Measurements from ENCODE around the gene PTGS1.

PTGS1 gene

DNA sequence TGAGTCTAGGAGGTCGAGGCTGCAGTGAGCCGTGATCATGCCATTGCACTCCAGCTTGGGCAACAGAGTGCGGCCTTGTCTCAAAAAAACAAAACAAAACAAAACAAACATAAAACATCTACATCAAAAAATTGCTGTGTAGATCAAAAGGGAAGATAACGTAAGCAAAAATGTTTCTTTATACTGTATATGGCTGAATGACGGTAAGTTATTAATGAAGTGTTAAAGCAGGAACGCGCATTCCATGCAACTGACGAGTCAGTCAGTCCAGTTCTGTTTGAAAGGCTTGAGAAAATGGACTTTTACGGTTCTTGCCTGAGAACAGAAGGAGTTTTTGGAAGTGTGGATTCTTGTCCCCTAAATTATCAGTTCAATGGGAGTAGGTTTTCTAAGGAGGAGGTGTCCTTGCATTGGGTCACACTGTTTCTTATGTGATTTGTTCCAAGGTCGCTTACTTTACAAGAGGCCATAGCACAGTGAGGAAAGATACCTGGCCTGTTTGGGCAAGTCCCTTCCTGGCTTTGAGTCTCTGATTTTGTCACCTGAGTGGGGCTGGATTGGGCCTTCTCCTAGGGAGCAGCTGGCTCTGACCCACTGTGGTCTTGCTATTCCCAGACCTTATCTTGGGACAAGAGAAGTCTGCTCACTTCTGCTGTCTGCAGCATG lies 6.6 kb upstream of the PTGS1 start:
- Histone ChIP-seq H3K9me3 (ENCODE audit: control insufficient read depth, low read depth, low read length) (no peaks in the 10 kb centered on the region), H3K4me1 (ENCODE audit: control insufficient read depth, low read depth, low read length) (no peaks in the 10 kb centered on the region), H3K9ac (ENCODE audit: low read length) (no peak overlapping the region), H3K27me3 (ENCODE audit: control insufficient read depth, insufficient read depth, low read length) (no peaks in the 10 kb centered on the region), H3K36me3 (ENCODE audit: control insufficient read depth, low read depth, low read length) (no peaks in the 10 kb centered on the region), H3K27ac (ENCODE audit: low read length) (no peak overlapping the region), H3K4me3 (ENCODE audit: low read length) (no peak overlapping the region)

DNA sequence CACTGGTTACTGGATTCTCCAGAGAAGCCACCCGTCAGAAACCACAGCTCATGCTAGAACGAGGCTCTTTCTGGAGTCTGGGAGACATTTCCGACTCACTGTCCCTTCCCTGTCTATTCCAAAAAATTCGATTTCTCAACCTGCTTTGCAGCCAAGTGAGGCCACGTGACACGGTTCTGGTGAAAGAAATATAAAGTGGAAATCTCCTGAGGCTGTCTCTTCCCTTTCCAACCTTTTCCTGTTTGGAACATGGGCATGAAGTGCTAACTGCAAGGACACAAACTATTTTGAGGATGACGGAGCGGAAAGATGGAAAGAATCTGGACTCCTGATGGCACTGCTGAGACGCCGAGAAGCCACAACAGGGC lies 6.1 kb upstream of the PTGS1 start:
- no peak overlapping the region for H3K9ac ChIP-seq (ENCODE audit: low read length)
- H3K27me3 ChIP-seq (ENCODE audit: control insufficient read depth, insufficient read depth, low read length), result peaks cover 3% of the 10 kb centered on the region
- no peak overlapping the region for H3K4me3 ChIP-seq (ENCODE audit: low read length)
- H3K9me3 ChIP-seq (ENCODE audit: control insufficient read depth, low read depth, low read length), result no peaks in the 10 kb centered on the region
- H3K4me1 ChIP-seq (ENCODE audit: control insufficient read depth, low read depth, low read length), result no peaks in the 10 kb centered on the region
- no peaks in the 10 kb centered on the region for H3K36me3 ChIP-seq (ENCODE audit: control insufficient read depth, low read depth, low read length)
- no peak overlapping the region for H3K27ac ChIP-seq (ENCODE audit: low read length)

DNA sequence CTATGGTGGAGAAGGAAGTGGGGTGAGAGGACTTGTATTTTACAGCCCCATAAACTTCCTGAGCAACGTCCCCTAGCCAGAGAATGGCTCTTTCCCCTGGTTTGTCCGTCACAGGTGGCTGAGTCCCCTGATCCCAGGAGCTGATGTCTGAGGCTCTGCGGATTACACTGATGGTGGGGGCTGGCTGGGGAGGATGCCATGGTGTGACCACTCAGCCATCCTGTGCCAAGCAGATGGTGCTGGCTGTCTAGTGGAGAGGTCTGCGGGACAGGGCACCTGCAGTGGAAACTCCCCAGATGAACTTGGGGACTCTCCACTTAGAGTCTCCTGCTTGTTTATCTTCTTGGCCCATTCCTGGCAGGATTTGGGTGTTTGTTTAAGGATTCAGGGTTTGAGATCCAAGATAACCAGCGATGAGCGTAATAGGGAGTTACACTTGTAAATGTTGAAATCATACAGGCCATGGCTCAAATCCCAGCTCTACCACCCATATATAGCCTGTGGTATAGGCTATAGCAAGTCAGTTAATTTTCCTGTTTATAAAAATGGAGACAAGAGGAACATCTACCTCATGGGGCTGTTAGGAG lies 4.7 kb upstream of the PTGS1 start:
- H3K9me3 ChIP-seq (ENCODE audit: control insufficient read depth, low read depth, low read length), result no peaks in the 10 kb centered on the region
- no peak overlapping the region for H3K9ac ChIP-seq (ENCODE audit: low read length)
- no peaks in the 10 kb centered on the region for H3K36me3 ChIP-seq (ENCODE audit: control insufficient read depth, low read depth, low read length)
- H3K27ac ChIP-seq (ENCODE audit: low read length), result no peak overlapping the region
- H3K4me1 ChIP-seq (ENCODE audit: control insufficient read depth, low read depth, low read length), result no peaks in the 10 kb centered on the region
- no peak overlapping the region for H3K4me3 ChIP-seq (ENCODE audit: low read length)
- H3K27me3 ChIP-seq (ENCODE audit: control insufficient read depth, insufficient read depth, low read length), result peaks cover 16% of the 10 kb centered on the region

DNA sequence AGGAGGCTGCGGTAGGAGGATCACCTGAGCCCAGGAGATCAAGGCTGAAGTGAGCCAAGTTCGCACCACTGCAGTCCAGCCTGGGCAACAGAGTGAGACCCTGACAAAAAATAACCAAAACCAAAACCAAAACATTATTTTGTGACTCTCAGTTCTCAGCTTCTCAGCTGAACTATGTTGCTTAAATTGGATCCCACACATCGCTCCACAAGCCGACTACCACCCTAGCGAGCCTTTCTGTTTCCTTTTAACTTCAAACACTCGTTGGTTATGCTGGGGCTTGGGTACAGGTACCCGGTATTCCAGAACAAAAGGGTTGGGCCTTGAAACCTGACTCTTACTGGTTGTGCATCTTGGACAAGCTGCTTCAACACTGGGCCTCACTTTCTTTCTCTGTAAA lies 3.8 kb upstream of the PTGS1 start:
- Histone ChIP-seq H3K9ac (ENCODE audit: low read length) (no peak overlapping the region), H3K27me3 (ENCODE audit: control insufficient read depth, insufficient read depth, low read length) (peaks cover 25% of the 10 kb centered on the region), H3K36me3 (ENCODE audit: control insufficient read depth, low read depth, low read length) (no peaks in the 10 kb centered on the region), H3K4me1 (ENCODE audit: control insufficient read depth, low read depth, low read length) (no peaks in the 10 kb centered on the region), H3K27ac (ENCODE audit: low read length) (no peak overlapping the region), H3K4me3 (ENCODE audit: low read length) (no peak overlapping the region), H3K9me3 (ENCODE audit: control insufficient read depth, low read depth, low read length) (no peaks in the 10 kb centered on the region)

DNA sequence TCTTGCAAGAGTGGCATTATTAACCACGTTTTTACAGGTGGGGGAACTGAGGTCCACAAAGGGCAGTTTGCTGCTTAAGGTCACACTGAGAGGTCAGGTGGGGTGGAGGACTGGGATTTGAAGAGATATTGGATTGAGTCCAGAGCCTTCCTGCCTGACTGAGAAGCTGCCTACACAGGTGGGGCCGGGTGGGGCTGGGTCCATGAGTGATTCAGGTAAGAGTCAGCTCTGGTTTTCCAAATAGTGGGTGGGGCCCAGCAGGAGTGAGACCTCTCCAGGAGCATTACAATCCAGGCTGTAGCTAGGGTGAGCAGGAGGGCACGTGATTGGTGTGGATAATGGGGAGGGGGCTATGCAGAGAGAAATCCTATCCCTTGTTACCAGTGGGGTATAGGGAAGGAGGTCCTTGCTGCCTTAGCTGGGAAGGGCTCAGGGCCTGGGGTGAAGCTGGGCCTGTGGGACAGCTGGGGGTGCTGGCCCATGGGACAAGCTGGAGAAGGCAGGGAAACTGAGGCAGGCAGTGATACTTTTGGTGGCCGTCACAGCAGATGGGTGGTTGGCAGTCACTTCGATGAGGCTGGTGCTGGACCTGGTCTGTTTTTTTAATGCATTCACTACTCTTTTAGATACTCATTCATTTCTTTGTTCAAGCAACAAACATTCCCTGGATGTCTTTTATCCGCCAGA lies 2.9 kb upstream of the PTGS1 start:
- H3K4me3 ChIP-seq (ENCODE audit: low read length), result no peak overlapping the region
- H3K27me3 ChIP-seq (ENCODE audit: control insufficient read depth, insufficient read depth, low read length), result peaks cover 34% of the 10 kb centered on the region
- no peaks in the 10 kb centered on the region for H3K4me1 ChIP-seq (ENCODE audit: control insufficient read depth, low read depth, low read length)

DNA sequence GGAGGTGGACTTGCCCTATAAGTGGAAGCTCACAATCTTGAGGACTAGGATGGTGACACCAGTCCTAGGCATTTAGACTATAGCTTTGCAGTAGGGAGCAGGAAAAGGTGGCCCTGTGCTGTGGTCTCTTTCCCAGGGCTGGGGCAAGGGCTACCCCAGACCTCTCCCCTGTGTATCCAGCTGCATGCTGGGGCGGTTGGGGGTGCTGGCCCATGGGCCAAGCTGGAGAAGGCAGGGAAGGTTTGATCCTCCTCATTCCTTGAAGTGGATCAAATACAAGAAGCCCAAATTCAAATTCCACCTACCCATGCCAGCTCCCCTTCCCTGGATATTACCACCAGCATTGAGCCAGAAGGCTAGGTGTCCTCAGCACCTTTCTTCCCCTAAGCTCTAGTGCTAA lies 2.2 kb upstream of the PTGS1 start:
- Histone ChIP-seq H3K36me3 (ENCODE audit: control insufficient read depth, low read depth, low read length) (no peaks in the 10 kb centered on the region), H3K9me3 (ENCODE audit: control insufficient read depth, low read depth, low read length) (no peaks in the 10 kb centered on the region), H3K4me3 (ENCODE audit: low read length) (no peak overlapping the region), H3K27ac (ENCODE audit: low read length) (no peak overlapping the region), H3K9ac (ENCODE audit: low read length) (no peak overlapping the region), H3K27me3 (ENCODE audit: control insufficient read depth, insufficient read depth, low read length) (peaks cover 34% of the 10 kb centered on the region), H3K4me1 (ENCODE audit: control insufficient read depth, low read depth, low read length) (no peaks in the 10 kb centered on the region)

More for the DNA sequence above, 2.9 kb upstream of the PTGS1 start:
- Histone ChIP-seq H3K27ac (ENCODE audit: low read length) (no peak overlapping the region), H3K9ac (ENCODE audit: low read length) (no peak overlapping the region), H3K9me3 (ENCODE audit: control insufficient read depth, low read depth, low read length) (no peaks in the 10 kb centered on the region), H3K36me3 (ENCODE audit: control insufficient read depth, low read depth, low read length) (no peaks in the 10 kb centered on the region)

DNA sequence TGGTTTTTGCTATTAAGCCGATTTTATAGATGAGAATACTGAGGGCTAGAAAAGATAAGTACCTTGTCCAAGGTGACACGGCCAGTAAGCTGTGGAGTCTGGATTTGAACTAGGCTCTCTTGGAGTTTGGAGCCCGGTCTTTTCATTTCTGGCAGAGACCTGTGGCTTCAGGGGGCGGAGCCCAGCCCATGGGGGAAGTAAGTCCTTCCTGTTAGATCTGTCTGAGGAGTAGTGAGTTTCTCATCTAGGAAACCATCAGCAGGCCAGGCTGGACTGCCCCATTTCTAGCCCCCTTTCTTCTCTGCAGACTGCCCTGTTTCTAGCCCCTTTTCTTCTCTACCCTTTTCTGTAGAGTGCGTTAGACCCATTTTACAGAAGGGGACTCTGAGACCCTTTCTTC lies 521 bp upstream of the PTGS1 start:
- no peak overlapping the region for H3K9ac ChIP-seq (ENCODE audit: low read length)
- H3K27me3 ChIP-seq (ENCODE audit: control insufficient read depth, insufficient read depth, low read length), result peaks cover 43% of the 10 kb centered on the region
- no peak overlapping the region for H3K27ac ChIP-seq (ENCODE audit: low read length)
- peaks cover 7% of the 10 kb centered on the region for H3K4me1 ChIP-seq (ENCODE audit: control insufficient read depth, low read depth, low read length)
- H3K36me3 ChIP-seq (ENCODE audit: control insufficient read depth, low read depth, low read length), result no peaks in the 10 kb centered on the region
- H3K4me3 ChIP-seq (ENCODE audit: low read length), result peak overlapping the region; percentile 68
- no peaks in the 10 kb centered on the region for H3K9me3 ChIP-seq (ENCODE audit: control insufficient read depth, low read depth, low read length)

DNA sequence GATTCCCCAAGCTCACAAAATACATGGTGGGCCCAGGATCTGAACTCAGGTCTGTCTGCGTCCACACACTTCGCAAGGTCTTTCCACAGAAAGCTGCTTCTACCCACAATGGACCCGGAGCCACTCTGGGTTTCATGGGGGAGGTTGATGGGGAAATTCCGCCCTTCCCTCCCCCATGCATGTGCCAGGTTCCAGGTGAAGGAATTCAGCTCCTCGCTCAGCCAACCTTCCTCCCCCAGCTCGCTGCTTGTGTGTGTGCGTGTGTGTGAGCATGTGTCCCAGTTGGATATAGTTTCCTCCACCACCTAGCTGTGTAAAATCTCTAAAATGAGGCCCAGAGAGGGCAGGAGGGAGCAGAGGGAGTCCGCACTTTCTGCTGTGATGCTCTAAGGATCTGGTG lies 1.0 kb downstream of the PTGS1 start:
- no peak overlapping the region for H3K4me3 ChIP-seq (ENCODE audit: low read length)

DNA sequence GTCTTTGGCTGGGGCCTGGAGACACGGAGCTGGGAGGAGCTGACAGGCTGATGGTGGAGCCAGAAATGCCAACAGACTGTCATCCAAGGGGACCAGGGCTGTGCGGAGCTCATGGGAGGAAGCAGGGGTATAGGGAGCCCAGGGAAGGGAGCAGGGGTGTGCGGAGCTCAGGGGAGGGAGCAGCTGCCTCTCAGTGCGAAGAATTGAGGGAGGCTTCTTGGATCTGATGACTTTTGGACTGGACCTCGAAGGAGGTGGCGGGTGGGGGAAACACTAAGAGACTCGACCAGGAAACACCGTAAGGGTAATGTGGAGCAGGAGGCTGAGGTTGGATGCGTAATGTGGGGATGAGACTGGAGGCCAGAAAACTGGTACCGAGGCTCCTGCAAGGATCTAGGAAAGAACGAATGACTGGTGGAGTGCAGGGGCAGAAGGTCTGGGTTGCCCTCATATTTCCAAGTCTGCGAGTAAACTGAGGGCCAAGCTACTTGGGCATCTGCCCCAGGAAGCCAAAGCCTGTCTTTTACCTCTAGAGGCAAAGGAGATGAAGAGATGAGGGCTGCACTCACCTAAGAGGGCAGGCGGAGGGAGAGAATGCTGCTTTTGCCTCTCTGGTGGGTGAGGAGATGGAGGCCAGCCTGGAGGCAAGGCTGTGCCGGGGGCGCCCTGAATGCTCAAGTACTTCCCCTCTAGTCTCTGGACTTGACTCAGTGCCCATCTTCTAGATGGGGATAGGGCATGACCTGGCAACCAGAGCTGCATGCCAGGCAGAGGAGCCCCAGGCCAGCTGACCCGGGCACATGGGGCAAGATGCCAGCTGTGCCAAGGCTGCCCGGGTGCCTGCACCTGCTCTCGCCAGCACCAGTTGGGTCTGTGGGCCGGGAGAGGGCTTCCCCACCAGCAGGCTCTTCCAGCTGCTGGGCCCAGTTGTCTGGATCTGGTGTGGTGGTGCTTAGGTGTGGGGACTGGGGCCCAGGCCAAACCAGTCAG lies 2.3 kb downstream of the PTGS1 start:
- no peaks in the 10 kb centered on the region for H3K36me3 ChIP-seq (ENCODE audit: control insufficient read depth, low read depth, low read length)
- H3K9ac ChIP-seq (ENCODE audit: low read length), result no peak overlapping the region
- peaks cover 46% of the 10 kb centered on the region for H3K27me3 ChIP-seq (ENCODE audit: control insufficient read depth, insufficient read depth, low read length)
- H3K4me1 ChIP-seq (ENCODE audit: control insufficient read depth, low read depth, low read length), result peaks cover 19% of the 10 kb centered on the region
- H3K9me3 ChIP-seq (ENCODE audit: control insufficient read depth, low read depth, low read length), result no peaks in the 10 kb centered on the region
- no peak overlapping the region for H3K4me3 ChIP-seq (ENCODE audit: low read length)
- no peak overlapping the region for H3K27ac ChIP-seq (ENCODE audit: low read length)

More for the DNA sequence above, 1.0 kb downstream of the PTGS1 start:
- H3K27ac ChIP-seq (ENCODE audit: low read length), result no peak overlapping the region
- no peaks in the 10 kb centered on the region for H3K9me3 ChIP-seq (ENCODE audit: control insufficient read depth, low read depth, low read length)
- H3K36me3 ChIP-seq (ENCODE audit: control insufficient read depth, low read depth, low read length), result no peaks in the 10 kb centered on the region
- peaks cover 46% of the 10 kb centered on the region for H3K27me3 ChIP-seq (ENCODE audit: control insufficient read depth, insufficient read depth, low read length)
- peaks cover 19% of the 10 kb centered on the region for H3K4me1 ChIP-seq (ENCODE audit: control insufficient read depth, low read depth, low read length)
- H3K9ac ChIP-seq (ENCODE audit: low read length), result no peak overlapping the region

DNA sequence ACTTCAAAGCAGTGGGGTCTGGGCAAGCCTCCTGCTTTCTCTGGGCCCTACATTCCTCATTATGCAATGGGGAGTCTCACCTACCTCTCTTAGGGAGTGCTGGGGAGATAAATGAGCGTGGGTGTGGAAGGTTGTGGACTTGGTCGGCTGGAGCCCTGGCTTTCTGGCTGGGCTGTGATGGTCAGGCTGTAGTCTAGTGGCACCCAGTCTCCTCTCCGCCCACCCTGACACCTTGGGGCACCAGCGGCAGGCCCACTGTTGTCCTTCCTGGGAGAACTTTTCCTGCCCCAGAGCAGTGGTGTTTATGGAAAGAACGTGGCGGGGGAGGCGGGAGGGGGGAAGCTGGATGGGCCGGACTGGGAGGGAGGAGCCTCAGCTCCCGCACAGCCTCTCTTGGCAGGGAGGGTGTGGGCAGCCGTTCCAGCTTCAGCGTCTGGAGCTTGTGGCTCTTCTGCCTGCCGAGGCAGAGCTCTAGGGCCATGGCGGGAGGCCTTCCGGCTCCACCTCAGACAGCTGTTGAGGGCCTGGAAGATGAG lies 4.1 kb downstream of the PTGS1 start:
- Histone ChIP-seq H3K27me3 (ENCODE audit: control insufficient read depth, insufficient read depth, low read length) (peaks cover 42% of the 10 kb centered on the region), H3K9me3 (ENCODE audit: control insufficient read depth, low read depth, low read length) (peaks cover 7% of the 10 kb centered on the region), H3K9ac (ENCODE audit: low read length) (no peak overlapping the region), H3K27ac (ENCODE audit: low read length) (no peak overlapping the region), H3K4me3 (ENCODE audit: low read length) (no peak overlapping the region), H3K4me1 (ENCODE audit: control insufficient read depth, low read depth, low read length) (peaks cover 19% of the 10 kb centered on the region), H3K36me3 (ENCODE audit: control insufficient read depth, low read depth, low read length) (no peaks in the 10 kb centered on the region)

DNA sequence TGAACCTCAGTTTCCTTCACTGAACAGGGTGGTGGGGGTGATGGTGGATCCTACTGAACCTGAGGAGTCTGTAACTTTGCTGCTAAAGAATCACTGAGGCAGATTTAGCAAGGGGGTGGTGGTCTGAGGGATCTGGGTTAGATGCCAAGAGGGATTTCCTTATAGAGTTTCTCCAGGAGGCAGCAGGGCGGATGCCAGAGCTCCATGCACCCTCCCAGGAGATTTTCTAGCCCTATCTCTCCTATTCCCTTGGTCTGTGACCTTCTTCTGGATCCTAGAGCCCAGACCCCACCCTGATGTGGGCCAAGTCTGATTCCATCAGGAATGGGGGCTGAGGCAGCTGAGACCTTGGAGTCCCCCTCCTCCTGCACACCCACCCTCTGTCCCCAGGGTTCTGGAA lies 6.0 kb downstream of the PTGS1 start:
- Histone ChIP-seq H3K9ac (ENCODE audit: low read length) (no peak overlapping the region), H3K4me3 (ENCODE audit: low read length) (no peak overlapping the region), H3K27ac (ENCODE audit: low read length) (no peak overlapping the region), H3K4me1 (ENCODE audit: control insufficient read depth, low read depth, low read length) (peaks cover 19% of the 10 kb centered on the region), H3K27me3 (ENCODE audit: control insufficient read depth, insufficient read depth, low read length) (peaks cover 24% of the 10 kb centered on the region), H3K9me3 (ENCODE audit: control insufficient read depth, low read depth, low read length) (peaks cover 7% of the 10 kb centered on the region), H3K36me3 (ENCODE audit: control insufficient read depth, low read depth, low read length) (no peaks in the 10 kb centered on the region)
